Measurements from ENCODE around the gene TRIM54.

GRCh38 chr2:27281855-27282559 lies at the start of gene TRIM54:
- TF ChIP-seq CTCF (conservative IDR thresholded peaks at IDR 0.05; ENCODE audit: low read depth, low read length) (no peak), EZH2 (IDR thresholded peaks at IDR 0.05; ENCODE audit: borderline replicate concordance, low read depth, low read length, poor library complexity, severe bottlenecking) (no peak)

All from A673 (cell line).